GM06990 (cell line): ENCODE data around the gene BMP2K.

Source experiments
- DNase-seq: peaks from one replicate; pipeline ENCODE4 v3.0.0-alpha.2; 2011; ENCODE audit not compliant: insufficient read length; ENCODE audit errors: extremely low read depth
- H3K27me3 ChIP-seq: replicated peaks from 2 replicates; pipeline ENCODE4 v1.6.0; 2011; ENCODE audit warnings: low read length; ENCODE audit not compliant: control insufficient read depth, insufficient read depth
- H3K36me3 ChIP-seq: 2 replicates; pipeline ENCODE4 v1.5.1; 2011; ENCODE audit warnings: low read length; ENCODE audit not compliant: control insufficient read depth, insufficient read depth
- H3K4me3 ChIP-seq: replicated peaks from 2 replicates; pipeline ENCODE4 v1.5.1; 2011; ENCODE audit warnings: low read depth, mild to moderate bottlenecking, control low read depth, low read length
- TF ChIP-seq, protein P1 (sequence below): IDR thresholded peaks from 2 replicates; pipeline ENCODE4 v1.5.1; 2011; ENCODE audit warnings: low read length, control low read depth, mild to moderate bottlenecking, inconsistent platforms; ENCODE audit not compliant: insufficient read depth, poor library complexity, severe bottlenecking

BMP2K gene

DNA sequence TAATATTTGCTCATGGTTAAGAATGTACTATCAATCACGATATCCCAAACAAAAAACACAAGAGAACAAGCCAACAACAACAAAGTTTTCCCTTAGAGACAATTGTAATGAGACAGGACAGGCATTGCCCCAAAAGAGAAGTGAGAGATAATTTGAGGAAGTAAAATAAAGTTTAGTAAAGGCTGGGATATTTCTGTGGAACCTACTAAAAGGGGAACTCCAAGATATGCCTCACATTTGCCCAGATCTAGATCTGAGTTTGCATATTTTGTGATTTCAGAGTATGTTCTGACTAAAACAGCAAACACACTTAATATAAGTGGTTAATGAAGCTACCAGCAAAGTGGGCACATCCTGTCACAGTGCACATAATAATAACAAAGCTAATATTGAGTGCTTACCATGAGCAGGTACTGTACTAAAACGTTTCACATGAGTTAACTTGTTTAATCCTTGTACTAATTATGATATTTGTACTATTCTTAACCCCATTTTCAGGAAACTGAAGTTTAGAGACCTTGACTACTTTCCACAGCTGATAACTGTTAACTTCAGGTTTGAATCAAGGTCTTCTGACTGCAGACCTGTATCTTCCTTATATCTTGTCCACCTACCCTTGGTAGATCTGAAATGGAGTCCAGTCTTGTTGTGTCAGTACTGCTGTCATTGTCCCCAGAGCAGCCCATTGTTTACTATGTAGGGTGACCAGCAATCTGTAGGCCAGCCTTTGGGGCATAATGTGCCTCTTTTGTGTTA, 26.0 kb upstream of the BMP2K start:
- H3K36me3 ChIP-seq, result no peaks in the 10 kb centered on the region
- peak overlapping the region; percentile 27; the same call in 1 of the 2 replicates for H3K4me3 ChIP-seq
- TF ChIP-seq, protein P1, sequence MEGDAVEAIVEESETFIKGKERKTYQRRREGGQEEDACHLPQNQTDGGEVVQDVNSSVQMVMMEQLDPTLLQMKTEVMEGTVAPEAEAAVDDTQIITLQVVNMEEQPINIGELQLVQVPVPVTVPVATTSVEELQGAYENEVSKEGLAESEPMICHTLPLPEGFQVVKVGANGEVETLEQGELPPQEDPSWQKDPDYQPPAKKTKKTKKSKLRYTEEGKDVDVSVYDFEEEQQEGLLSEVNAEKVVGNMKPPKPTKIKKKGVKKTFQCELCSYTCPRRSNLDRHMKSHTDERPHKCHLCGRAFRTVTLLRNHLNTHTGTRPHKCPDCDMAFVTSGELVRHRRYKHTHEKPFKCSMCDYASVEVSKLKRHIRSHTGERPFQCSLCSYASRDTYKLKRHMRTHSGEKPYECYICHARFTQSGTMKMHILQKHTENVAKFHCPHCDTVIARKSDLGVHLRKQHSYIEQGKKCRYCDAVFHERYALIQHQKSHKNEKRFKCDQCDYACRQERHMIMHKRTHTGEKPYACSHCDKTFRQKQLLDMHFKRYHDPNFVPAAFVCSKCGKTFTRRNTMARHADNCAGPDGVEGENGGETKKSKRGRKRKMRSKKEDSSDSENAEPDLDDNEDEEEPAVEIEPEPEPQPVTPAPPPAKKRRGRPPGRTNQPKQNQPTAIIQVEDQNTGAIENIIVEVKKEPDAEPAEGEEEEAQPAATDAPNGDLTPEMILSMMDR, result no peak
- H3K27me3 ChIP-seq, result no peaks in the 10 kb centered on the region
- DNase-seq, result peak; percentile 86

DNA sequence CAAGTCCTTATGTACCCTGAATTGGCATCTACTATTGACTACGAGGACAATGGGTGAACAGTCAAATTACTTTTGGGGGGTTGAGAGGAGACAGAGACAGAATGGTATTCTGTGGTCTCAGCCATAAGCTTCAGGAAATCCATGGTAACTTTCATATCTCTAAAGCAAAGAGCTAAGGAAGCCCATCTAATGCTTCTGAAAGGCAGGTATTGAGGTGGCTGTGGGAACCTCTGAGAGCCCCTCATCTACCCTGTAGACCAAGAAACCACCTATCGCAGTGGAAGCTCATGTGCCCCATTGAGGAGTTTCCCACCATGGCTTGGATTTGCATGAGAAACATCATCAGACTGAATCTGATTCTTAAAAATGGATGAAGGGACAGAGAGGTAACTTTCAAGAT, 23.1 kb upstream of the BMP2K start:
- Histone ChIP-seq H3K27me3 (no peaks in the 10 kb centered on the region), H3K4me3 (no peak overlapping the region), H3K36me3 (no peaks in the 10 kb centered on the region)
- TF ChIP-seq, protein P1, result no peak
- DNase-seq, result no peak

DNA sequence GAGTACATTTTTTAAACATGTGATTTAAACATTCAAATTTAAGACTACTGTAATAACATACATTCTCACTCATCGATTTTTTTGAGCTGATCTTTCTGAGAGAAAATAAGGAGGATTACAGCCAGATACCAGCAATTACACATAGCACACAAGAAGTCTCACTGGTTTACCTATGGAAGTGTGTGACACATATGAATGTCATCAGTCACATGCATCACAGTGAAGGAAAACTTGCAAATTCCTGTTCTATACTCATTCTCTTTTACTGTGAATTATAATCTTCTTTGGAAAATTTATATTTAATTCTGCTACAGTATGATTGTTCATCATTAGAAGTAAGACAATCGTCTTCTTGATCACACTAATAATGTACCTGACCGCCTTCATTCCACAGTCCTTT, 21.3 kb upstream of the BMP2K start:
- TF ChIP-seq, protein P1, result no peak
- Histone ChIP-seq H3K4me3 (no peak overlapping the region), H3K36me3 (no peaks in the 10 kb centered on the region), H3K27me3 (no peaks in the 10 kb centered on the region)
- DNase-seq, result no peak

DNA sequence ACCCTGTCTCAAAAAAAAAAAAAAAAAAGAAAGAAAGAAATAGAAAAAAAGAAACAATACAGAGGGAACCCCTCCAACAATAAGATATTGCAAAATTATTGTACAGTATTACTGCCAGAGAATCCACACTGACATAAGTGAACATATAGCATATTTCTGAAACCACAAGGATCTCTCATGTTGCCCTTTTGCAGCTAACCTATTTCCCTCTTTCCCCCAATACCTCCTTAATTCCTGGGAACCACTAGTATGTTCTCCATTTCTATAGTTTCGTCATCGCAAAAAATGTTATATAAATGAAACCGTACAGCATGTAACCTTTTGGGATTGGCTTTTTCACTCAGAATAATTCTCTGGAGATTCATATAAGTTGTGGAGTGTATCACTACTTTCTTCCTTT, 20.0 kb upstream of the BMP2K start:
- TF ChIP-seq, protein P1, result no peak
- no peak for DNase-seq
- H3K27me3 ChIP-seq, result no peaks in the 10 kb centered on the region
- H3K36me3 ChIP-seq, result no peaks in the 10 kb centered on the region
- no peak overlapping the region for H3K4me3 ChIP-seq

DNA sequence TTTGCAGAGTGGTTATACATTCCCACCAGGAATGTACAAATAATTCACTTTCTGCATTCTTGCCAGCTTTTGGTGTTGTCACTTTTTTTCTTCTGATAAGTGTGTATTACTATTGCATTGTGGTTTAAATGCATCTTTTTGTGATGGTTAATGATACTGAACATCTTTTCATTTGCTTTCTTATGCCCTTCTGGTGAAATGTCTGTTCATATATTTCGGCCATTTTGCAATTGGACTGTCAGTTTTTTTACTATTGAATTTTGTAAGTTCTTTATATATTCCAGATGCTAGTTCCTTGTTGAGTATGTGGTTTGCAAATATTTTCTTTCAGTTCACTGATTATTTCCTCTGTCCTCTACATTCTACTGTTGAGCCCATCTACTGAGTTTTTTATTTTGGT, 19.4 kb upstream of the BMP2K start:
- no peak overlapping the region for H3K4me3 ChIP-seq
- TF ChIP-seq, protein P1, result no peak
- no peak for DNase-seq
- no peaks in the 10 kb centered on the region for H3K27me3 ChIP-seq
- no peaks in the 10 kb centered on the region for H3K36me3 ChIP-seq
